Peyer's patch (tissue), 4 donors: ENCODE measurements around the gene CSNK1A1.

Source experiments
- POLR2A ChIP-seq, 2 donors: fragments of 450-650 bp; IDR thresholded peaks; one replicate each; pipeline ENCODE4 v1.5.1; 2017; ENCODE audit warnings: antibody characterized with exemption in 2 of 2, mild to moderate bottlenecking in 2 of 2, moderate library complexity in 2 of 2
- TF ChIP-seq, protein P1 (sequence below), 6 experiments: fragments of 450-650 bp in 4 of 6; fragments of 200-600 bp in 2 of 6; sonication (generic) in 1 of 6; IDR thresholded peaks; one replicate each; pipeline ENCODE4 v1.5.1; 2017 to 2019; ENCODE audit warnings: antibody characterized with exemption in 6 of 6, mild to moderate bottlenecking in 3 of 6, moderate library complexity in 1 of 6

DNA sequence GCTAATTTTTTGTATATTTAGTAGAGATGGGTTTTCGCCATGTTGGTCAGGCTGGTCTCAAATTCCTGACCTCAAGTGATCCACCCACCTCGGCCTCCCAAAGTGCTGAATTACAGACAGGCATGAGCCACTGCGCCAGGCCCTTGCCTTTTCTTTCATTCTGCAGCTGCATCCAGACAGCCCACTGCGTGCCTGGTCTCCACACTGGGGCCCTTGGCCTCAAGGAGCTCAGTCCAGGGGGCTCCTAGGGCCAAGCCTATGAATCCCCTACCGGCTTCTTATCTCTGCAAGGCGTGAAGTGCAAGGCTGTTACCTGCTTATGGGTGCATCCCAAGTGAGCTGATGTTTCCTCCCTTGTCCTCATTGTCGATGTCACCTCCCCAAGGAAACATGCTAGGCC lies 78.8 kb downstream of the CSNK1A1 start:
- no peak for TF ChIP-seq POLR2A (IDR thresholded peaks at IDR 0.05)
- TF ChIP-seq, protein P1, sequence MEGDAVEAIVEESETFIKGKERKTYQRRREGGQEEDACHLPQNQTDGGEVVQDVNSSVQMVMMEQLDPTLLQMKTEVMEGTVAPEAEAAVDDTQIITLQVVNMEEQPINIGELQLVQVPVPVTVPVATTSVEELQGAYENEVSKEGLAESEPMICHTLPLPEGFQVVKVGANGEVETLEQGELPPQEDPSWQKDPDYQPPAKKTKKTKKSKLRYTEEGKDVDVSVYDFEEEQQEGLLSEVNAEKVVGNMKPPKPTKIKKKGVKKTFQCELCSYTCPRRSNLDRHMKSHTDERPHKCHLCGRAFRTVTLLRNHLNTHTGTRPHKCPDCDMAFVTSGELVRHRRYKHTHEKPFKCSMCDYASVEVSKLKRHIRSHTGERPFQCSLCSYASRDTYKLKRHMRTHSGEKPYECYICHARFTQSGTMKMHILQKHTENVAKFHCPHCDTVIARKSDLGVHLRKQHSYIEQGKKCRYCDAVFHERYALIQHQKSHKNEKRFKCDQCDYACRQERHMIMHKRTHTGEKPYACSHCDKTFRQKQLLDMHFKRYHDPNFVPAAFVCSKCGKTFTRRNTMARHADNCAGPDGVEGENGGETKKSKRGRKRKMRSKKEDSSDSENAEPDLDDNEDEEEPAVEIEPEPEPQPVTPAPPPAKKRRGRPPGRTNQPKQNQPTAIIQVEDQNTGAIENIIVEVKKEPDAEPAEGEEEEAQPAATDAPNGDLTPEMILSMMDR (IDR thresholded peaks at IDR 0.05): no peak
